Parathyroid adenoma (tissue), 2 donors: Measurements from ENCODE around the gene VPS41.

ENCODE experiments used
- H2AFZ ChIP-seq: fragments of 300-600 bp; sonication (generic); one replicate; pipeline ENCODE4 v1.7.0; 2017; ENCODE audit warnings: antibody characterized with exemption, mild to moderate bottlenecking
- H3K27ac ChIP-seq: fragments of 300-600 bp; sonication (generic); one replicate; pipeline ENCODE4 v1.7.0; 2017
- H3K27me3 ChIP-seq: fragments of 300-600 bp; sonication (generic); one replicate; pipeline ENCODE4 v1.7.0; 2017; ENCODE audit warnings: low read length; ENCODE audit not compliant: control insufficient read depth, insufficient read depth
- H3K36me3 ChIP-seq: fragments of 300-600 bp; sonication (generic); one replicate; pipeline ENCODE4 v1.7.0; 2017; ENCODE audit warnings: low read length; ENCODE audit not compliant: control insufficient read depth, insufficient read depth
- H3K4me1 ChIP-seq: fragments of 300-600 bp; sonication (generic); one replicate; pipeline ENCODE4 v1.7.0; 2017; ENCODE audit warnings: control low read depth
- H3K4me2 ChIP-seq: fragments of 300-600 bp; sonication (generic); one replicate; pipeline ENCODE4 v1.7.0; 2017; ENCODE audit warnings: low read length
- H3K4me3 ChIP-seq: fragments of 300-600 bp; sonication (generic); one replicate; pipeline ENCODE4 v1.7.0; 2017; ENCODE audit warnings: low read depth, low read length
- H3K79me2 ChIP-seq: fragments of 300-600 bp; sonication (generic); one replicate; pipeline ENCODE4 v1.7.0; 2017; ENCODE audit warnings: control low read depth
- H3K9ac ChIP-seq: fragments of 300-600 bp; sonication (generic); one replicate; pipeline ENCODE4 v1.7.0; 2017; ENCODE audit warnings: mild to moderate bottlenecking
- H3K9me3 ChIP-seq: fragments of 300-600 bp; sonication (generic); one replicate; pipeline ENCODE4 v1.7.0; 2017; ENCODE audit warnings: low read length; ENCODE audit not compliant: control insufficient read depth
- CTCF ChIP-seq: fragments of 300-600 bp; sonication (generic); IDR thresholded peaks from one replicate; pipeline ENCODE4 v1.7.0; 2017; ENCODE audit warnings: antibody characterized with exemption, mild to moderate bottlenecking
- donor health status: primary hyperparathyroidism.

The VPS41 gene

GRCh38 chr7:38700116-38700515 lies 208.9 kb downstream of the VPS41 start:
- H3K9me3 ChIP-seq = no peaks in the 10 kb centered on the region
- no peak overlapping the region for H2AFZ ChIP-seq
- H3K9ac ChIP-seq = no peak overlapping the region
- H3K79me2 ChIP-seq = no peaks in the 10 kb centered on the region
- H3K4me1 ChIP-seq = no peaks in the 10 kb centered on the region
- H3K27me3 ChIP-seq = no peaks in the 10 kb centered on the region
- TF ChIP-seq CTCF = no peak
- no peak overlapping the region for H3K4me2 ChIP-seq
- H3K4me3 ChIP-seq = no peak overlapping the region
- H3K27ac ChIP-seq = no peak overlapping the region
- no peaks in the 10 kb centered on the region for H3K36me3 ChIP-seq

- Histone ChIP-seq H3K4me2 (no peak overlapping the region), H3K4me1 (no peaks in the 10 kb centered on the region), H2AFZ (no peak overlapping the region), H3K9ac (no peak overlapping the region), H3K4me3 (no peak overlapping the region), H3K9me3 (no peaks in the 10 kb centered on the region), H3K27ac (no peak overlapping the region), H3K36me3 (no peaks in the 10 kb centered on the region), H3K27me3 (no peaks in the 10 kb centered on the region), H3K79me2 (no peaks in the 10 kb centered on the region)
- no peak for TF ChIP-seq CTCF
Observed at GRCh38 chr7:38699471-38699870, 209.5 kb downstream of the VPS41 start.

- H3K27ac ChIP-seq = no peak overlapping the region
- TF ChIP-seq CTCF = no peak
- no peaks in the 10 kb centered on the region for H3K27me3 ChIP-seq
- no peak overlapping the region for H3K9ac ChIP-seq
- H3K9me3 ChIP-seq = no peaks in the 10 kb centered on the region
- no peaks in the 10 kb centered on the region for H3K36me3 ChIP-seq
- no peak overlapping the region for H3K4me2 ChIP-seq
- no peak overlapping the region for H2AFZ ChIP-seq
- H3K4me3 ChIP-seq = no peak overlapping the region
- H3K4me1 ChIP-seq = no peaks in the 10 kb centered on the region
- no peaks in the 10 kb centered on the region for H3K79me2 ChIP-seq
Observed at GRCh38 chr7:38694326-38694725, 214.7 kb downstream of the VPS41 start.

- Histone ChIP-seq H3K36me3 (no peaks in the 10 kb centered on the region), H2AFZ (no peak overlapping the region), H3K27me3 (no peaks in the 10 kb centered on the region), H3K4me3 (no peak overlapping the region), H3K9me3 (no peaks in the 10 kb centered on the region), H3K4me1 (no peaks in the 10 kb centered on the region), H3K27ac (no peak overlapping the region), H3K4me2 (no peak overlapping the region), H3K79me2 (no peaks in the 10 kb centered on the region), H3K9ac (no peak overlapping the region)
- no peak for TF ChIP-seq CTCF
Observed at GRCh38 chr7:38686888-38687287, 222.1 kb downstream of the VPS41 start.

GRCh38 chr7:38685851-38686250 lies 223.1 kb downstream of the VPS41 start:
- Histone ChIP-seq H3K9me3 (no peaks in the 10 kb centered on the region), H3K4me3 (no peak overlapping the region), H2AFZ (no peak overlapping the region), H3K27ac (no peak overlapping the region), H3K27me3 (no peaks in the 10 kb centered on the region), H3K4me1 (no peaks in the 10 kb centered on the region), H3K79me2 (no peaks in the 10 kb centered on the region), H3K9ac (no peak overlapping the region), H3K36me3 (no peaks in the 10 kb centered on the region), H3K4me2 (no peak overlapping the region)
- TF ChIP-seq CTCF = no peak
